Activated T-cell treated with anti-CD3 and anti-CD28 coated beads, Interleukin-2, amount 50 U/mL, for 24 hours (primary cell): ENCODE results near the gene ACOX3.
A peak's percentile ranks its signal among the peaks of the same experiment; 100 is the strongest.

Source experiments
- DNase-seq: peaks from one replicate; pipeline ENCODE4 v3.0.0-alpha.2; 2020
- H3K27ac Mint-ChIP-seq: 2 replicates; pipeline ENCODE4 v1.8.0; 2020; ENCODE audit warnings: mild to moderate bottlenecking, mixed read lengths
- H3K27me3 Mint-ChIP-seq: 2 replicates; pipeline ENCODE4 v1.8.0; 2020; ENCODE audit warnings: mixed read lengths
- H3K36me3 Mint-ChIP-seq: 2 replicates; pipeline ENCODE4 v1.8.0; 2020; ENCODE audit warnings: low read depth, mixed read lengths
- H3K4me1 Mint-ChIP-seq: 2 replicates; pipeline ENCODE4 v1.8.0; 2020; ENCODE audit warnings: low read depth, mixed read lengths
- H3K4me3 Mint-ChIP-seq: 2 replicates; pipeline ENCODE4 v1.8.0; 2020; ENCODE audit warnings: mild to moderate bottlenecking, moderate library complexity, mixed read lengths
- H3K9me3 Mint-ChIP-seq: 2 replicates; pipeline ENCODE4 v1.8.0; 2020; ENCODE audit warnings: mixed read lengths

Gene ACOX3

GRCh38 chr4:8365353-8365752 is 75.2 kb downstream of the ACOX3 start:
- Mint-ChIP-seq H3K4me3 (no peak overlapping the region), H3K27ac (no peak overlapping the region), H3K27me3 (no peaks in the 10 kb centered on the region), H3K36me3 (peaks cover 36% of the 10 kb centered on the region), H3K4me1 (no peaks in the 10 kb centered on the region), H3K9me3 (peaks cover 15% of the 10 kb centered on the region)
- no peak for DNase-seq

- DNase-seq, result no peak
- H3K4me1 Mint-ChIP-seq, result no peaks in the 10 kb centered on the region
- H3K4me3 Mint-ChIP-seq, result no peak overlapping the region
- H3K36me3 Mint-ChIP-seq, result peaks cover 36% of the 10 kb centered on the region
- H3K27me3 Mint-ChIP-seq, result no peaks in the 10 kb centered on the region
- peaks cover 15% of the 10 kb centered on the region for H3K9me3 Mint-ChIP-seq
- H3K27ac Mint-ChIP-seq, result no peak overlapping the region
These were observed 75.6 kb downstream of the ACOX3 start for GRCh38 chr4:8364848-8365350.

GRCh38 chr4:8364141-8364540 is 76.4 kb downstream of the ACOX3 start:
- no peak for DNase-seq
- no peak overlapping the region for H3K4me3 Mint-ChIP-seq
- peaks cover 36% of the 10 kb centered on the region for H3K36me3 Mint-ChIP-seq
- no peaks in the 10 kb centered on the region for H3K27me3 Mint-ChIP-seq
- H3K9me3 Mint-ChIP-seq, result peaks cover 15% of the 10 kb centered on the region
- H3K27ac Mint-ChIP-seq, result no peak overlapping the region
- no peaks in the 10 kb centered on the region for H3K4me1 Mint-ChIP-seq

GRCh38 chr4:8362483-8362882 is 78.0 kb downstream of the ACOX3 start:
- no peak for DNase-seq
- Mint-ChIP-seq H3K4me1 (no peaks in the 10 kb centered on the region), H3K9me3 (peaks cover 15% of the 10 kb centered on the region), H3K27ac (no peak overlapping the region), H3K27me3 (no peaks in the 10 kb centered on the region), H3K36me3 (peaks cover 34% of the 10 kb centered on the region), H3K4me3 (no peak overlapping the region)

GRCh38 chr4:8359193-8359592 is 81.3 kb downstream of the ACOX3 start:
- DNase-seq, result no peak
- Mint-ChIP-seq H3K9me3 (peaks cover 16% of the 10 kb centered on the region), H3K4me1 (no peaks in the 10 kb centered on the region), H3K36me3 (peaks cover 8% of the 10 kb centered on the region), H3K4me3 (no peak overlapping the region), H3K27ac (no peak overlapping the region), H3K27me3 (no peaks in the 10 kb centered on the region)

- Mint-ChIP-seq H3K4me1 (no peaks in the 10 kb centered on the region), H3K4me3 (no peak overlapping the region), H3K27ac (no peak overlapping the region), H3K9me3 (peaks cover 4% of the 10 kb centered on the region), H3K27me3 (no peaks in the 10 kb centered on the region), H3K36me3 (no peaks in the 10 kb centered on the region)
- DNase-seq, result peak; percentile 3
These were observed 83.7 kb downstream of the ACOX3 start for GRCh38 chr4:8356856-8357255.

- no peak for DNase-seq
- no peak overlapping the region for H3K27ac Mint-ChIP-seq
- no peaks in the 10 kb centered on the region for H3K4me1 Mint-ChIP-seq
- peaks cover 3% of the 10 kb centered on the region for H3K9me3 Mint-ChIP-seq
- H3K36me3 Mint-ChIP-seq, result no peaks in the 10 kb centered on the region
- H3K4me3 Mint-ChIP-seq, result no peak overlapping the region
- H3K27me3 Mint-ChIP-seq, result no peaks in the 10 kb centered on the region
These were observed 84.5 kb downstream of the ACOX3 start for GRCh38 chr4:8355864-8356565.

GRCh38 chr4:8355306-8355705 is 85.2 kb downstream of the ACOX3 start:
- Mint-ChIP-seq H3K4me1 (no peaks in the 10 kb centered on the region), H3K4me3 (no peak overlapping the region), H3K27ac (no peak overlapping the region), H3K36me3 (no peaks in the 10 kb centered on the region), H3K9me3 (peaks cover 3% of the 10 kb centered on the region), H3K27me3 (peaks cover 6% of the 10 kb centered on the region)
- DNase-seq, result no peak

- DNase-seq, result no peak
- Mint-ChIP-seq H3K27ac (no peak overlapping the region), H3K4me1 (no peaks in the 10 kb centered on the region), H3K27me3 (peaks cover 8% of the 10 kb centered on the region), H3K4me3 (no peak overlapping the region), H3K9me3 (peaks cover 3% of the 10 kb centered on the region), H3K36me3 (no peaks in the 10 kb centered on the region)
These were observed 86.5 kb downstream of the ACOX3 start for GRCh38 chr4:8353912-8354453.

- DNase-seq, result no peak
- no peak overlapping the region for H3K4me3 Mint-ChIP-seq
- H3K9me3 Mint-ChIP-seq, result peaks cover 3% of the 10 kb centered on the region
- no peak overlapping the region for H3K27ac Mint-ChIP-seq
- H3K4me1 Mint-ChIP-seq, result no peaks in the 10 kb centered on the region
- H3K36me3 Mint-ChIP-seq, result no peaks in the 10 kb centered on the region
- peaks cover 8% of the 10 kb centered on the region for H3K27me3 Mint-ChIP-seq
These were observed 87.3 kb downstream of the ACOX3 start for GRCh38 chr4:8353158-8353669.

- no peaks in the 10 kb centered on the region for H3K36me3 Mint-ChIP-seq
- H3K4me1 Mint-ChIP-seq, result no peaks in the 10 kb centered on the region
- H3K4me3 Mint-ChIP-seq, result no peak overlapping the region
- peaks cover 3% of the 10 kb centered on the region for H3K9me3 Mint-ChIP-seq
- peaks cover 8% of the 10 kb centered on the region for H3K27me3 Mint-ChIP-seq
- peak; percentile 7 for DNase-seq
- no peak overlapping the region for H3K27ac Mint-ChIP-seq
These were observed 88.0 kb downstream of the ACOX3 start for GRCh38 chr4:8352368-8353157.

- H3K27ac Mint-ChIP-seq, result no peak overlapping the region
- H3K9me3 Mint-ChIP-seq, result peaks cover 3% of the 10 kb centered on the region
- H3K4me1 Mint-ChIP-seq, result no peaks in the 10 kb centered on the region
- H3K36me3 Mint-ChIP-seq, result no peaks in the 10 kb centered on the region
- H3K27me3 Mint-ChIP-seq, result peaks cover 8% of the 10 kb centered on the region
- no peak overlapping the region for H3K4me3 Mint-ChIP-seq
- peak; percentile 3 for DNase-seq
These were observed 88.6 kb downstream of the ACOX3 start for GRCh38 chr4:8351931-8352367.

- peak; percentile 8 for DNase-seq
- Mint-ChIP-seq H3K36me3 (no peaks in the 10 kb centered on the region), H3K27me3 (peaks cover 8% of the 10 kb centered on the region)
These were observed 89.6 kb downstream of the ACOX3 start for GRCh38 chr4:8350841-8351461.

GRCh38 chr4:8350352-8350751 is 90.2 kb downstream of the ACOX3 start:
- H3K4me3 Mint-ChIP-seq, result no peak overlapping the region
- peaks cover 9% of the 10 kb centered on the region for H3K27me3 Mint-ChIP-seq
- peaks cover 3% of the 10 kb centered on the region for H3K9me3 Mint-ChIP-seq
- DNase-seq, result peak; percentile 17
- H3K27ac Mint-ChIP-seq, result no peak overlapping the region
- no peaks in the 10 kb centered on the region for H3K4me1 Mint-ChIP-seq
- no peaks in the 10 kb centered on the region for H3K36me3 Mint-ChIP-seq

More at GRCh38 chr4:8350841-8351461, 89.6 kb downstream of the ACOX3 start:
- Mint-ChIP-seq H3K4me3 (no peak overlapping the region), H3K27ac (no peak overlapping the region), H3K9me3 (peaks cover 3% of the 10 kb centered on the region), H3K4me1 (no peaks in the 10 kb centered on the region)
